Panc1 (cell line): ENCODE measurements around the gene HOXA5.

Source experiments
- CTCF ChIP-seq: fragments of 450-650 bp; IDR thresholded peaks from 2 replicates; pipeline ENCODE4 v1.5.1; 2017; ENCODE audit warnings: mild to moderate bottlenecking
- POLR2AphosphoS5 ChIP-seq: IDR thresholded peaks from 2 replicates; pipeline ENCODE4 v1.6.1; 2012; ENCODE audit warnings: mild to moderate bottlenecking, low read depth, low read length, moderate library complexity
- SIN3A ChIP-seq: IDR thresholded peaks from 2 replicates; pipeline ENCODE4 v1.6.1; 2012; ENCODE audit warnings: low read depth, mild to moderate bottlenecking, low read length, moderate library complexity, borderline replicate concordance; ENCODE audit not compliant: insufficient read depth
- TCF7L2 ChIP-seq: IDR thresholded peaks from 2 replicates; pipeline ENCODE4 v1.6.1; 2011; ENCODE audit warnings: mild to moderate bottlenecking, low read depth, low read length, inconsistent platforms

DNA sequence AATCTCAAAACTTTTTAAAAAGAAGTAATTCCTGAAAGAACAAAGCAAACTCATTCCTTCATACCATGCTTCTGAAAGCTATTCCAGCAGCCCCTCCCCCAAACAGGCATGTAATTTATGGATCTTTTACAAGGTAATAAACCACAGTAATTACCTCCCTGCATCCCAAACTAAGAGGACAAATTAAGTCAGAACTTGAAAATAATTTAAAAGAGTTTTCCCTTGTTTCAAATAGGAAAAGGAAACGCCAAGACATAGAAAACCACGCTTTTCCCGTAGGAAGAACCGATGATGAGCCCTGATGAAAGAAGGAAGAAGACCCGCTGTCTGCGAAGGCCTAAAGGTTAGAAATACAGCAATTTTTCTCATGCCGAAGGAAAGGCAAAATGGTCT is 21.8 kb downstream of the HOXA5 start:
- no peak for TF ChIP-seq POLR2AphosphoS5
- TF ChIP-seq CTCF = no peak
- TF ChIP-seq SIN3A = no peak
- peak; percentile 50; the same call in 1 of the 2 replicates for TF ChIP-seq TCF7L2
